ENCODE data around the gene UGCG. TPM values are rescaled to one million over a fixed set of nuclear protein-coding genes. Genes with fewer than 3 reads are reported as not detected.

The UGCG gene
- total RNA-seq, 4 donors from 2014 or later: 81.3 to 113 (median 90.6) TPM

- WGBS, 2 donors: 81 to 82% methylated on average over 4 of the region's 4 CpGs
- intact Hi-C loops (cut with DNase I; ENCODE audit: low total_unique reads): no loop called here
- no peak for DNase-seq (ENCODE audit: low spot score in 2 of 2)
- H3K4me3 ChIP-seq (ENCODE audit: low read depth, poor library complexity, severe bottlenecking): no peak overlapping the region
- no peak for TF ChIP-seq POLR2A (IDR thresholded peaks at IDR 0.05)
- TF ChIP-seq, protein P1, sequence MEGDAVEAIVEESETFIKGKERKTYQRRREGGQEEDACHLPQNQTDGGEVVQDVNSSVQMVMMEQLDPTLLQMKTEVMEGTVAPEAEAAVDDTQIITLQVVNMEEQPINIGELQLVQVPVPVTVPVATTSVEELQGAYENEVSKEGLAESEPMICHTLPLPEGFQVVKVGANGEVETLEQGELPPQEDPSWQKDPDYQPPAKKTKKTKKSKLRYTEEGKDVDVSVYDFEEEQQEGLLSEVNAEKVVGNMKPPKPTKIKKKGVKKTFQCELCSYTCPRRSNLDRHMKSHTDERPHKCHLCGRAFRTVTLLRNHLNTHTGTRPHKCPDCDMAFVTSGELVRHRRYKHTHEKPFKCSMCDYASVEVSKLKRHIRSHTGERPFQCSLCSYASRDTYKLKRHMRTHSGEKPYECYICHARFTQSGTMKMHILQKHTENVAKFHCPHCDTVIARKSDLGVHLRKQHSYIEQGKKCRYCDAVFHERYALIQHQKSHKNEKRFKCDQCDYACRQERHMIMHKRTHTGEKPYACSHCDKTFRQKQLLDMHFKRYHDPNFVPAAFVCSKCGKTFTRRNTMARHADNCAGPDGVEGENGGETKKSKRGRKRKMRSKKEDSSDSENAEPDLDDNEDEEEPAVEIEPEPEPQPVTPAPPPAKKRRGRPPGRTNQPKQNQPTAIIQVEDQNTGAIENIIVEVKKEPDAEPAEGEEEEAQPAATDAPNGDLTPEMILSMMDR (IDR thresholded peaks at IDR 0.05): no peak
These were observed 41.8 kb downstream of the UGCG start for GRCh38 chr9:111938427-111938800.

GRCh38 chr9:111939322-111939721 is 42.7 kb downstream of the UGCG start:
- intact Hi-C loops (cut with DNase I; ENCODE audit: low total_unique reads): no loop called here
- DNase-seq (ENCODE audit: low spot score in 2 of 2): peak in 1 of 2 donors; percentile 26
- 94 to 95% methylated on average over 2 of the region's 2 CpGs for WGBS, 2 donors

DNA sequence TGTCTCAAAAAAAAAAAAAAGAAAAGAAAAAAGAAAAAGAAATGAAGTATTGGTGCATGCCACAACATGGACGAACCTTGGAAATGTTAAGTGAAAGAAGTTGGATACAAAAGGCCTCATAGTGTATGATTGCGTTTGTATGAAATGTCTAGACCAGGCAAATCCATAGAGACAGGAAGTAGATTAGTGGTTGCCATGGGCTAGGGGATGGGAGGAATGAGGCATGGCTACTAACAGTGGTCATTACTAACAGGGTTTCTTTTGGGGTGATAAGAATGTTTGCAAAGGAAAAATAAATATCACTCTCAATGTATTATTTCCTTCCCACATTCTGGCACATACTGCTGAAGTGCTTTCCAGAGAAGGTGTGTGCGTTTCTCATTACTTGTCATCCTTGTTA is 44.1 kb downstream of the UGCG start:
- intact Hi-C loops (cut with DNase I; ENCODE audit: low total_unique reads): no loop called here
- no peak for DNase-seq (ENCODE audit: low spot score in 2 of 2)
- no peak for TF ChIP-seq POLR2A (IDR thresholded peaks at IDR 0.05)
- TF ChIP-seq, protein P1 (IDR thresholded peaks at IDR 0.05): no peak
- H3K4me3 ChIP-seq (ENCODE audit: low read depth, poor library complexity, severe bottlenecking): no peak overlapping the region
- 94% methylated on average over 3 of the region's 3 CpGs for WGBS, 2 donors

More at GRCh38 chr9:111939322-111939721, 42.7 kb downstream of the UGCG start:
- TF ChIP-seq POLR2A (IDR thresholded peaks at IDR 0.05): no peak
- TF ChIP-seq, protein P1 (IDR thresholded peaks at IDR 0.05): no peak
- H3K4me3 ChIP-seq (ENCODE audit: low read depth, poor library complexity, severe bottlenecking): no peak overlapping the region

GRCh38 chr9:111943200-111943599 is 46.6 kb downstream of the UGCG start:
- WGBS, 2 donors: 99% methylated on average over 4 of the region's 4 CpGs
- TF ChIP-seq, protein P1 (IDR thresholded peaks at IDR 0.05): no peak
- no peak for TF ChIP-seq POLR2A (IDR thresholded peaks at IDR 0.05)
- intact Hi-C loops (cut with DNase I; ENCODE audit: low total_unique reads): no loop called here

GRCh38 chr9:111943746-111944145 is 47.1 kb downstream of the UGCG start:
- DNase-seq (ENCODE audit: low spot score in 2 of 2): no peak
- H3K4me3 ChIP-seq (ENCODE audit: low read depth, poor library complexity, severe bottlenecking): no peak overlapping the region
- TF ChIP-seq, protein P1 (IDR thresholded peaks at IDR 0.05): no peak
- TF ChIP-seq POLR2A (IDR thresholded peaks at IDR 0.05): no peak
- intact Hi-C loops (cut with DNase I; ENCODE audit: low total_unique reads): no loop called here
- WGBS, 2 donors: 84 to 93% methylated on average over 3 of the region's 3 CpGs

More at GRCh38 chr9:111943200-111943599, 46.6 kb downstream of the UGCG start:
- no peak overlapping the region for H3K4me3 ChIP-seq (ENCODE audit: low read depth, poor library complexity, severe bottlenecking)
- DNase-seq (ENCODE audit: low spot score in 2 of 2): no peak

- WGBS, 2 donors: 88 to 93% methylated on average over 3 of the region's 3 CpGs
- no peak overlapping the region for H3K4me3 ChIP-seq (ENCODE audit: low read depth, poor library complexity, severe bottlenecking)
- no peak for DNase-seq (ENCODE audit: low spot score in 2 of 2)
- TF ChIP-seq, protein P1 (IDR thresholded peaks at IDR 0.05): no peak
- TF ChIP-seq POLR2A (IDR thresholded peaks at IDR 0.05): no peak
- intact Hi-C loops (cut with DNase I; ENCODE audit: low total_unique reads): no loop called here
These were observed 47.7 kb downstream of the UGCG start for GRCh38 chr9:111944241-111944866.

All from lower leg skin (tissue), 4 donors.